GM21367 (cell line): Measurements from ENCODE around the gene UBE3A.

Source experiments
- ATAC-seq: cut with Tn5 transposase; IDR thresholded peaks from one replicate; pipeline ENCODE4 v1.9.1; 2021; ENCODE audit not compliant: unreplicated experiment

Gene UBE3A

GRCh38 chr15:25335279-25335678 lies 103.5 kb downstream of the UBE3A start:
- ATAC-seq: no peak

GRCh38 chr15:25333049-25333448 lies 105.8 kb downstream of the UBE3A start:
- ATAC-seq: no peak

DNA sequence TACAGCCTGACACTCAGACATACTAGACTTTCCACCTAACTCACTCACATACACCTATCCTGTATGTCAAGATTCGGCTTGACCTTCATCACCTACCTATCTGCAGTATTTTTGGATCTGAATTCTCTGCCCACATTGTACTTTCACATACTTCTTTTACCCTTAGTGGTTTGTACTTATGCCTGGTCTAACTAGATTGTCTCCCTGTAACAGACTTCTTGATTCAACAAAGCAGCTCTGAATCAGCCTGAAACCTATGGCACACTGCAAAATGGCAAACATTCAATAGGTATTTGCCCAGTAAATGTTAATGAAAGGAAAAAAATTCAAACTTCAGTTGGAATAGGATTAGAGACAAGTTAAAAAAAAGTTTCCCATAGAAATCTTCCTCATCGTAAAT lies 106.5 kb downstream of the UBE3A start:
- ATAC-seq: no peak

- ATAC-seq: no peak
Measured at GRCh38 chr15:25331860-25332259, 107.0 kb downstream of the UBE3A start.

GRCh38 chr15:25331404-25331803 lies 107.4 kb downstream of the UBE3A start:
- no peak for ATAC-seq

DNA sequence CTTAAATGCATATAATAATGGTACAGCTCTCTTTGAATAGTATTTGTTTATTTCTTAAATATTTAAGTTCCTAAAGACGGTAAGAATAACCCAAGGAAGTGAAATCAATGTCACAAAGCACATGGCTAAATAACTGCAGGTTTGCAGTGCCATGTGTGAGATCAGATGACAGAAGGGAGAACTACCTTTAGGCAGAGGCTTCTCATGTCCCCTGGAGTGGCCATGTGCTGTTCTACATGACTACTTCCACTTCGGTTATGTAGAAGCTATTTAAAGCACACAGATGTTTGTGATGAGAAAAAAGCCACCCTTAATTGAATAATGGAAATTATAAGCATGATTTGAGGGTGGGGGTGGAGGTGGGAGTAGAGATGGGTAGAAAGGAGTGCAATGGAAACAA lies 109.1 kb downstream of the UBE3A start:
- no peak for ATAC-seq

GRCh38 chr15:25327686-25328085 lies 111.1 kb downstream of the UBE3A start:
- no peak for ATAC-seq

- ATAC-seq: no peak
Measured at GRCh38 chr15:25325187-25325586, 113.6 kb downstream of the UBE3A start.

DNA sequence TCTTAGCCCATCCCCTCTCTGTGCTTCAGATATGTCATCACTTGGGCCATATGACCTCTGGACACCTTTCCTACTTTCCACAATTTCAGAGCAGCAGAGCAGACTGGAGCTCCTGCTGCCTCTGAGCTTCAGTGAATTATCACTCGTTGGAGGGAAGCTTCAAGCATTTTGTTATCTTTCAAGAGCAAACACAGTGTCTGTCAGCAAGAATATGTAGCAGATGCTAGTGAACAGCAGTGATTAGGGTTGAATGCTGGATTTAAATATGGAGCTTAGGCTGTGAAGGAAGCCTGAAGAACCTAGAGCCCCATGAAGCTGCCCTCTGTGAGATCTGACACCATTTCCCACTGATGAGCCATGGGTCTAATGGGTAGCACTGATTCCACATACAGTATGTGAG lies 115.4 kb downstream of the UBE3A start:
- no peak for ATAC-seq

DNA sequence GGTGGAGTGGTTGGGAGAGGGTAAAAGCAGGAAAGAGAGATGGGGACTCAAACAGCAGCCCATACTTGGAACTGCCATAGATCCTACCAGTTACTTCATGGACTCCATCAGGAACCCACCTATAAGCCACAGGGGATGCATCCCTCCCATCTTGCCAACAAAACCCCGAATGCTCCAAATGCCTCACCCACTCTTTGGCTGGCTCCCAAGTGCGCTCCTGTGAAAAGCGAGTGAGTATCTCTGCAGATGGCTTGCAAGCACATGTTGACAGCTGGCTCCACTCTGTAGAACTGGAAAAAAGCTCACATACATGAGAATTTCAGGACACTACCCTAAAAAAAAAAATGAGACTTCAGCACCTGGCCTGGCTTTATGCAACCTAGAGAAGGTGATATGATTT lies 151.0 kb downstream of the UBE3A start:
- no peak for ATAC-seq
